NCI-H69 (cell line): ENCODE results near the gene PTPN5.
"Not testable (repeated sequence)": the region's sequence is repeated elsewhere in the genome, so short reads cannot be mapped to it uniquely, and the experiment has no call there.

ENCODE experiments used
- DNase-seq: peaks from one replicate; lab custom pipeline; 2025; lab: John Stamatoyannopoulos, UW

The PTPN5 gene

DNA sequence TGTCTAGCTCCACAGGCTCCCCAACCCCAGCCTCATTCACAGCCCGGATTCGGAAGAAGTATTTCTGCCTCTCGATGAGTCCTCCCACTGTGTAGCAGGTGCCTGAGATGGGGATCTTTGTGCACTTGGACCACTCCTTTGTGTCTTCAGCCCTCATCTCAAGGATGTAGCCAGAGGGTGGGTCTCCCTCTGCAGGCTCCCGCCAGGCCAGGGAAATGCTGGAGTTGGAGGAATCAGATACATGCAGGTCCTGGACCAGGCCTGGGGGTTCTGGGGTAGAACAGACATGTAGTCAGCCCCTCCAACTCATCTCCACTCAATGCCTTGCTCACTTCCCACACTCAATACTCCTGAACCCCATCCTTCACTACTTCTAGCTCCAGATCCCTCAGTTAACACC is 82.2 kb downstream of the PTPN5 start:
- DNase-seq = no peak

DNA sequence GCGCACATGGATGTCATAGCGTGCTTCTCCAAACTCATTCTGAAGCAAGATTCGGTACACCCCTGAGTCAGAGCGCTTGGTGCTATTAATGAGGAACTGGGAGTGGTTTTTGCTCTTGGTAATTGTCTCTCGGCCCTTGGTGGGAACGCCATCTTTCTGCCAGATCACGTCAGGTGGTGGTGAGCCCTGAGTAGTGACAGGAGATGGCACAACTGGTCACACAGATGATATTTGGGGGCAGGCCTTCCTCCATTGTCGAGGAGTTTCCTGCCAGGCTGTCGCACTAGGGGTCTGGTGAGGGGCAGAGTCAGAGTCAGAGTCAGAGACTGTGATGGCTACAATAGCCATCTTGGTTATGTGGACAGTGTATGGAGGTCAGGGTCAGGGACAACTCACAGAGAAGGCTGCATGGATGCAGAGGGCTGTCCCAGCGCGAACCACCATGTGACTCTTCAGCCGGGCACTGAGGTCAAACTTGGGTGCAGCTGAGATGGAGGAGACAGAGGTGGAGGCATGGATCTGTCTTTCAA is 83.7 kb downstream of the PTPN5 start:
- no peak for DNase-seq

DNA sequence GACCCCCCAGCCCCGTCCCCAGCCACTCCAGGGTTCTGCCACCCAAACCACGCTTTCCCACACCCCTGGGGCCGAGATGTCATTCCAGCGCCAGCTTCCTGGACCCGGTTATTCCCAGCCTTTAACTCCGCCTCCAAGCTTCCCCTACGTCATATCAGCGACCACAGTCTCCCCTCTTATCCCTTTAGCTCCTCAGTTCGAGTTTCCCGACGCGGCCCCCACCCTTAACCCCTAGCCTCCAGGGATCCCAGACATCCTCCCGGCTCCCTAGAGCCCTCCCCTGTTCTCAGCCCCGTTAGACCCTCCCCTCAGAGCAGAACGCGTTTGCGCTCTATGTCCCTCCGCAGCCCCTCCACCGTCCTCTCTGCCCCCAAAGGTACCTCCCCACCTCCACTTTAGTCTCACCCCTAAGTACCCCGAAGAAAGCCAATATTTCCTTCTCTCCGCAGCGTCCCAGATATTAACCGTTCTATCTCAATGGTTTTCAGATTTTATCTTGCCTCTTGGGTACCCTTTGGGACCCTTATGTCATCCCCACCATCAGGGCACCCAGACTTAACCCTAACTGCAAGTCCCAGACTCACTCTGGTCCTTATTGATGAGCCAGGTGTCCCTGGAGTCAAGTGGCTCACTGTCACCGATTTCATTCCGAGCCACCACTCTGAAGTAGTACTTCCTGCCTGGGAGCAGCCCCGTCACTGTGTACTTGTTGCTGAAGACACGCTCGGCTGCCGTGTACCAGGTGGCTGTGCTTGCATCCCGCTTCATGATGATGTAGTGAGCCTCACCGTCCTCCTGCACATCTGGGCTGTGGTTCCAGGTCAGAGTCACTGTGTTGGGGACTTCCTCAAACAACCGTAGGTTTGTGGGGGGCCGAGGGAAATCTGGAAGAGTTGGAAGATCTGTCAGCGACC is 85.0 kb downstream of the PTPN5 start:
- peak; percentile 52 for DNase-seq

GRCh38 chr11:18705651-18706281 is 85.8 kb downstream of the PTPN5 start:
- peak; percentile 35 for DNase-seq

DNA sequence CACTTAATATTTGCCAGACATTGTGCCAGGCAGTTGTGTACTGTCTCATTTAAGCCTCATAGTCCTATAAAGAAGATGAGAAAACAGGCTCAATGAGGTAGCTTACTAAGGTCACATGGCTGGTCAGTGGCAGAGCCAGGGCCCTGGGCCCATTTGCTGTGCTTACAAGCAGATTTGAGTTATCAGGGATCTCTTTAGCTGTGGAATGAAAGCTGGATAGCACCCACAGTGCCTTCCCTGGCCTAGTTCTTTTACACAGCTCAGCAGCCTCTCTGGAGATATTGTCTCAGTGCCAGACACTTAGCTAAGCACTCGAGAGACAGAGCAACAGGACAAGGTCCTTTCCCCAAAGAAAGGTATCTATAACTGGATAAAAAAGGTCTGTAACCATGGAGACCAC is 86.9 kb downstream of the PTPN5 start:
- no peak for DNase-seq

DNA sequence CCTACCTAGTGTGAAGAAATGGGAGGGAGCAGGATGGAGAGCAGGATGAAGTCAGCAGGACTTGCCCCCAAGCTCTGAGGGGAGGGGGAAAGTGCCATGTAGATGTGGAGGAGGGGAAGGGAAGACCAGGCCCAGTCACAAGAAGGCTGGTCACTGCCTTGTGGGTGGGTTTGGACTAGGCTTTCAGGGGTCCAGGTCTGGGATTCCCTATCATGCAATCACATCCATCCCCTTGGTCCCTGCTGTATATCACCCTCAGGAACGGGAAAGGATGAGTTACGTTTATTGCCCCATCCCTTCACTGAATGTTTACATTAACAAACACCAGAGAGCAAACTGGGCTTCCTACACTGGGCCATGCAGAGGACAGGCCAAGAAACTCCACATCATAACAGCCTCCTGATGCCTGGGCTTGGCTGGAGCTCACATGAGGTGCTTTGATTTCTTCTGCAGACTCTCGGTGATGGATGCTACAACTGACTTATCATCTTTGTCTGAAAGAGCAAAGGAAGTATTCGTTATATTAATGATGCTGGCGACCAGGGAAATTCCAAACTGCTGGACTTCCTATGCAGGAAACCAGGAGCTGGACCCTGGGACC is 87.5 kb downstream of the PTPN5 start:
- DNase-seq = no peak

- DNase-seq = no peak
Observed at GRCh38 chr11:18703001-18703763, 88.4 kb downstream of the PTPN5 start.

DNA sequence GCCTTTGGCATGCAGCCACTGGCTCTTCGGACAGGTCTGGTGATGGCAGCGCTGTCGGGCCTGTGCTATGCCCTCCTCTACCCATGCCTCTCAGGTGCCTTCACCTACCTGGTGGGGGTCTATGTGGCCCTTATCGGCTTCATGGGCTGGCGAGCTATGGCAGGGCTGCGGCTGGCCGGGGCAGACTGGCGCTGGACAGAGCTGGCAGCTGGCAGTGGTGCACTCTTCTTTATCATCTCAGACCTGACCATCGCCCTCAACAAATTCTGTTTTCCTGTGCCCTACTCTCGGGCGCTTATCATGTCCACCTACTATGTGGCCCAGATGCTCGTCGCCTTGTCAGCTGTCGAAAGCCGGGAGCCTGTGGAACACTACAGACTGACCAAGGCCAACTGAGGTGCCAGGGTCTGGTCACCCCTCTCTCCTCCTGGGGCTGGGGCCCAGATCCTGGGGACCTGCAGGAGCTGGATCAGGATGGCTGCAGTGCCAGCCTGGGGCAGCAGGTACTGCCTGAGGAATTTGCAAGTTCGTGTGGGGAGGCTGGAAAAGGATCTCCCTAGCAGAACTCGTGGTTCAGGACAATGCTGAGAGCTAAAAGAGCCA is 89.9 kb downstream of the PTPN5 start:
- no peak for DNase-seq

DNA sequence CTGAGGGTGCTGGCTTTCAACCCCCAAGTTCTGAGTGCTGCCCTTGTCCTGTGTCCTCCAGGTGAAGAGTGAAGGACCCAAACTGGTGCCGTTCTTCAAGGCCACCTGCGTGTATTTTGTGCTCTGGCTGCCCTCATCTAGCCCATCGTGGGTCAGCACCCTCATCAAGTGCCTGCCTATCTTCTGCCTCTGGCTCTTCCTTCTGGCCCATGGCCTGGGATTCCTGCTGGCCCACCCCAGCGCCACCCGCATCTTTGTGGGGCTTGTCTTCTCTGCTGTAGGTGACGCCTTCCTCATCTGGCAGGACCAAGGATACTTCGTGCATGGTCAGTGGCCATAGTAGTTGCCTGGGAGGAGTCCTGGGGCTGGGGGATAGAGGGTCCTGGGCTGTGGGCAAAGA is 90.7 kb downstream of the PTPN5 start:
- DNase-seq = no peak

- DNase-seq = peak; percentile 61
Observed at GRCh38 chr11:18700375-18700774, 91.2 kb downstream of the PTPN5 start.

- peak; percentile 20 for DNase-seq
Observed at GRCh38 chr11:18699848-18700261, 91.7 kb downstream of the PTPN5 start.

DNA sequence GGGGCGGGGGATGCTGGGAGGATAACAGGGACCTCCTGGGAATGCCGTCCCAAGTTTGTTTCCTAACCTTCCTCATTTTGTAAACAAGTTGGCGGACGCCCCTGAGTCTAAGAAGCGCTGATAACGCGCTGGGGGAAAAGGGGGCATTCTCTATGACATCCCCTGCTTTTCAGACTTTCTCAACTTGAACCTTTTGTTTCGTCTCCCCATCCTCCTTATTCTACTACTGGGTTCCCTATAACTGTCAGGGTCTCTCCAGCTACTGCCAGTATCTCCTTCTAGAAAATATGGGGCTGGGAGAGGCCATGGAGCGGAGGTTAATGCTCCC is 92.4 kb downstream of the PTPN5 start:
- DNase-seq = no peak

DNA sequence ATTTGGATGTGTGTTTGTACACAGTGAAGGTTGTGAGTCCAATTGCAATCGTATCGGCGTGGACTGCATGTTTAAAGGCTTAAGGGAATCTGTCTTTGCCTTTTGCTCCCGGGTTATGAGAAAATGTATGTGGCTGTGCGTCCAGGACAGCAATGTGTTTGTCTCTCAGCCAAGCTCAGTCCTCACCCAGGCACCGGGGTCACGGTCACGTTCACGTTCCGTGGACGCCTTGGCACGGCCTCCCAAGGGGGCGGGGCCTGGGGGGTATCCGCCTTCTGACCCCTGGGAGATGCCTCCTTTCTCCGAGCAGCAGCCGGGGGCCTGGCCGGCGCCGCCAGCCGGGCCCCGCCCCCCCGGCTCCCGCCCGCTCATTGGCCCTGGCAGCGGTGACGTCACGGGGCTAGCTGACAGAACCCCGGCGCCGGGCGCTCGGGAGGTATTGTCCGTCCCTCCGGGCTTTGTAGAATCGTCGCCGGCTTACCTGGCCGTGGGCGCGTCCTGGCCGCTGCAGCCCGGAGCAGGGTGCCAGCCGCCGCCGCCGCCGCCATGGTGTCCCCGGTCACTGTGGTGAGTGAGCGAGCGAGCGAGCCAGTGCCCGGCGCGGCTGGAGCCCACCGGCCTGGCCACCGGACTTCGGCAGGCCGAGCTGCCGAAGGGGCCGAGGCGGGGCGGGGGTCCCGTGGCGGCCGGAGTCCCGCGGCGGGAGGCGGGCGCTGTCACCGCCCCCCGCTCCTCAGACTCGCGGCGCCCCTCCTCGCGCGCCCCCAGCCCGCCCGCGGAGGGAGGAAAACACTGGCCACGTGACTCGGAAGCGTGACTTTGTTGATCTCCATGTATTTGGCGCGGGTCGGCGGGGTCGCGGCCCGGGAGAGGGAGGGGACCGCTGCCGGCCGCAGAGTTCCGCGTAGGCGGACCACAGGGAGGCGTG is 93.0 kb downstream of the PTPN5 start, which contains the start of gene TMEM86A:
Gene TMEM86A, plus strand, starts transcription at position 439 of the 928 bp plus-strand sequence. Its CDS starts 108 bp downstream, at position 547.
- DNase-seq = peak; percentile 92

- DNase-seq = no peak
Observed at GRCh38 chr11:18697576-18697975, 94.0 kb downstream of the PTPN5 start.

DNA sequence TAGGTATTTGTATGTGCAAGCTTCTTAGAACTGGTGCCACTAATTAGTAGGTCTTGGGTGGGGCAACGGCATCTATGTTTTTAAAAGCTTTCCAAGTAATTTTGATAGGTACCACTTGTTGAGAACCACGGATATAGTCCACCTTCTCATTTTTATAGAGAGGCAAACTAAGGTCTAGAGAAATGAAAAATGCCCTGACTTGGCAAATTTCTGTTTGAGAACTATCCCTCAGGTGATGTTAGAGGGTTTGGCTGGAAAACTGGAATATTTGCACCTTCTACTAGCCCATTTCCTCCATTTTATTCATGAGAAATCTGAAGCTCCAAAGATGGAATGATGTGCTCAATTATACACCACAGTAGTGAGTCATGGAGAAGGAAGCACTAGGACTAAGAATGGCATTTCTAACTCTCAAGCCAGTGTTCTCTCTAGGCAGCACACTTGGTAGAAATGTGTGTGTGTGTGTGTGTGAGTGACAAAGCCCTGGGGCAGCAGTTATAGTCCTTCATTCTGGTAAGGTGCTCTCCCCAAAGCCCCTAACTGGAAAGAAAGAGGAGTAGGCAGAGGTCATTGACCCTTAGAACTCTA is 94.9 kb downstream of the PTPN5 start:
- no peak for DNase-seq

GRCh38 chr11:18692941-18693760 is 98.4 kb downstream of the PTPN5 start:
- DNase-seq = no peak

- not testable (repeated sequence) for DNase-seq
Observed at GRCh38 chr11:18691467-18692140, 100.0 kb downstream of the PTPN5 start.

DNA sequence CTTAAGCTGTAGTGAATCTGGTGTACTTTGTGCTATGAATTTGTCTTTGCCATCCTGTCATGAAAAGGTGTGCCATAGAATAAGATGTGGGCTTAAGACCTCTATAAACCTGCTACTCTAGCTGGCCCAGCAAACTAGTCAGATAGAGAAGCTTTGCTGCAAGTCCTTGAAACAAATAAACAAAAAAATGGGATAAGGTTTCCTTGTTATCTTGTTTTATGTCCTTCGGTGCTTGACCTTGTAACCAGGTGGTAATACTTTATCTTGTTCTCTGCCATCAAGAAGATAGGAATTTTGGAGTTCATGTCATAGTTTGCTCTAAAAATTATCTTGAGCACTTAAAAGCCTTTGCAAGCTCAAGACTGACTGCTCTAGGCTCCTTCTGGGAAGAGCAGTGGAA is 107.3 kb downstream of the PTPN5 start:
- DNase-seq = no peak

DNA sequence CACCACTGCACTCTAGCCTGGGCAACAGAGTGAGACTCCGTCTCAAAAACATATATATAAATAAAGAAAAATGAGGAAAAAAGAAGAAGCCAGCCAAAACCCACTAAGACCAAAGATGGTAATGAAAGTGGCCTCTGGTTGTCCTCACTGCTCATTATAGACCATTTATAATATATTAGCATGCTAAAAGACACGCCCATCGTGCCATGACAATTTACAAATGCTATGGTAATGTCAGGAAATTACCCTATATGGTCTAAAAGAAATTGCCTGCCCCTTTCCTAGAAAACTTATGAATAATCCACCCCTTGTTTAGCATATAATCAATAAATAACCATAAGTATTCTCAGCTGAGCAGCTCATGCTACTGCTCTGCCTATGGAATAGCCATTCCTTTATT is 109.1 kb downstream of the PTPN5 start:
- no peak for DNase-seq
